Naive B cell (primary cell): ENCODE data around the gene L3MBTL4. TPM values are rescaled to one million over a fixed set of nuclear protein-coding genes. Genes with fewer than 3 reads are reported as not detected.

Experiments used
- ATAC-seq, 2 donors: fragments of 150-1000 bp; cut with Tn5 transposase; 2 replicates each; pipeline ENCODE4 v1.10.0; 2021; ENCODE audit warnings: low read depth in 2 of 2, mild to moderate bottlenecking in 2 of 2, moderate library complexity in 2 of 2
- DNase-seq: peaks from one replicate; pipeline ENCODE4 v3.0.0; 2022
- H3K27ac Mint-ChIP-seq, 6 donors: one replicate each; pipeline ENCODE4 v1.8.0; 2020 to 2022; ENCODE audit warnings: mild to moderate bottlenecking in 6 of 6, mixed read lengths in 6 of 6, moderate library complexity in 5 of 6, inconsistent platforms in 2 of 6
- H3K27me3 Mint-ChIP-seq, 3 donors: one replicate each; pipeline ENCODE4 v1.8.0; 2021 to 2022; ENCODE audit warnings: mixed read lengths in 3 of 3, mild to moderate bottlenecking in 1 of 3
- H3K36me3 Mint-ChIP-seq, 2 donors: one replicate each; pipeline ENCODE4 v1.8.0; 2020 to 2022; ENCODE audit warnings: mixed read lengths in 2 of 2, inconsistent platforms in 1 of 2, mild to moderate bottlenecking in 1 of 2
- H3K4me1 Mint-ChIP-seq, 3 donors: one replicate each; pipeline ENCODE4 v1.8.0; 2020 to 2022; ENCODE audit warnings: mixed read lengths in 3 of 3, inconsistent platforms in 1 of 3, mild to moderate bottlenecking in 1 of 3, moderate library complexity in 1 of 3
- H3K4me3 Mint-ChIP-seq, 8 donors: one replicate each; pipeline ENCODE4 v1.8.0; 2020 to 2022; ENCODE audit warnings: mild to moderate bottlenecking in 8 of 8, mixed read lengths in 8 of 8, moderate library complexity in 8 of 8, inconsistent platforms in 2 of 8
- H3K9me3 Mint-ChIP-seq, 7 donors: one replicate each; pipeline ENCODE4 v1.8.0; 2020 to 2022; ENCODE audit warnings: mixed read lengths in 7 of 7, mild to moderate bottlenecking in 5 of 7, inconsistent platforms in 2 of 7, moderate library complexity in 1 of 7
- polyA plus RNA-seq, 6 donors: library from polyadenylated mRNA; unstranded; fragments of 300-500 nt; fragmentation: Illumina TruSeq; gene quantifications; one replicate each; pipeline ENCODE4 v1.2.3, GENCODE V29; 2021; ENCODE audit warnings: low read depth in 6 of 6

The L3MBTL4 gene
- polyA plus RNA-seq, 6 donors from 2014 or later: 2.7 to 12.5 (median 6.2) TPM

- DNase-seq (no peak), ATAC-seq (no peak)
- peaks cover 13 to 64% (median 26%) of the 10 kb centered on the region in 7 donors for H3K9me3 Mint-ChIP-seq
- no peak overlapping the region for H3K4me3 Mint-ChIP-seq
- H3K36me3 Mint-ChIP-seq: peaks cover 16 to 17% of the 10 kb centered on the region in 2 donors
- H3K27me3 Mint-ChIP-seq: no peaks in the 10 kb centered on the region
- H3K4me1 Mint-ChIP-seq: peaks cover 0 to 18% (median 3%) of the 10 kb centered on the region in 3 donors
- no peak overlapping the region for H3K27ac Mint-ChIP-seq
Measured at GRCh38 chr18:6333981-6334380, 80.7 kb downstream of the L3MBTL4 start.

DNA sequence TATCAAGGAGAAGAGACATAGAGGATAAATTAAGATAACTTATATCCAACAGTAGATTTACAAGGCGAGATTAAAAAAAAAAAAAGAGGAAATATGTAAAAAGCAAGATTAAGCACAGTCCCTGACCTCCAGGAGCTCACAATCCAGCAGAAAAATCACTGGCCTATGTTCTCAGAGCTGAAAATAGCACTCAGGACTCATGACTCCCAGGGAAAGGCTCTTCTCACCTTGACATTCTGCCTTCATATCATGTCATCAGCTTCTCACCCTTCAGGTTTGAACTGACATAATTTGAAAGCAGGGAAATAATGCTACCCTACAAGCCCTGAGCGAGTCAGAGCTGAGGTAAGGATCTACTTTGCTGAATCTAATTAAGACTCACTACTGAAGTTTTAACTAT lies 82.8 kb downstream of the L3MBTL4 start:
- no peaks in the 10 kb centered on the region for H3K27me3 Mint-ChIP-seq
- peaks cover 14 to 18% of the 10 kb centered on the region in 2 donors for H3K36me3 Mint-ChIP-seq
- peaks cover under 1 to 18% (median 3%) of the 10 kb centered on the region in 3 donors for H3K4me1 Mint-ChIP-seq
- H3K4me3 Mint-ChIP-seq: no peak overlapping the region
- DNase-seq: no peak
- no peak for ATAC-seq
- H3K9me3 Mint-ChIP-seq: peaks cover 11 to 53% (median 15%) of the 10 kb centered on the region in 7 donors
- H3K27ac Mint-ChIP-seq: no peak overlapping the region

- H3K36me3 Mint-ChIP-seq: peaks cover 25 to 26% of the 10 kb centered on the region in 2 donors
- H3K4me3 Mint-ChIP-seq: no peak overlapping the region
- DNase-seq: no peak
- peaks cover 11 to 53% (median 19%) of the 10 kb centered on the region in 7 donors for H3K9me3 Mint-ChIP-seq
- no peaks in the 10 kb centered on the region for H3K27me3 Mint-ChIP-seq
- peaks cover 3 to 12% (median 4%) of the 10 kb centered on the region in 3 donors for H3K4me1 Mint-ChIP-seq
- ATAC-seq: no peak
- H3K27ac Mint-ChIP-seq: no peak overlapping the region
Measured at GRCh38 chr18:6330786-6331185, 83.9 kb downstream of the L3MBTL4 start.

DNA sequence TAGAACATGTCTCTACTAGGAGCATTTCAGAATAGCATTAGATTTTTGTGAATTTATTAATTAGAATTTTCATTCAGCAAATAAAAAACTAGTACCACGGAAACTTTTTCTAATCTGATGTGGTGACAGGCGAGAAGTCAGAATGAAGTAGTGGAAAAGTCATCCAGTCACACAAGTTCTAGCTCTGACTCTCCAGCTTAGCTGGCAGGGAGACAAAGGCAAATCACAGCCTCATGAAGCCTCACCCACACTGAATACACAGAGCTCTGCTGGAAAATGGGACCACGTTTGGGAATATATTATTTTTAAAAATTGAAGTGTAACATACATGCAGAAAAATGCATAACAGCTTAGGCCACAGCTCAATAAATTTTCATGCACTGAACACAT lies 86.1 kb downstream of the L3MBTL4 start:
- DNase-seq (no peak), ATAC-seq (no peak)
- Mint-ChIP-seq H3K36me3 (peaks cover 29 to 33% of the 10 kb centered on the region in 2 donors), H3K4me1 (peaks cover 3 to 9% (median 4%) of the 10 kb centered on the region in 3 donors), H3K9me3 (peaks cover 13 to 62% (median 29%) of the 10 kb centered on the region in 7 donors), H3K4me3 (no peak overlapping the region), H3K27ac (peak overlapping the region in 1 of 6 donors; percentile 42), H3K27me3 (no peaks in the 10 kb centered on the region)

- DNase-seq (no peak), ATAC-seq (no peak)
- H3K27ac Mint-ChIP-seq: no peak overlapping the region
- H3K36me3 Mint-ChIP-seq: peaks cover 34 to 37% of the 10 kb centered on the region in 2 donors
- H3K9me3 Mint-ChIP-seq: peaks cover 15 to 65% (median 35%) of the 10 kb centered on the region in 7 donors
- H3K4me3 Mint-ChIP-seq: no peak overlapping the region
- H3K27me3 Mint-ChIP-seq: no peaks in the 10 kb centered on the region
- peaks cover 3 to 9% (median 4%) of the 10 kb centered on the region in 3 donors for H3K4me1 Mint-ChIP-seq
Measured at GRCh38 chr18:6327895-6328620, 86.7 kb downstream of the L3MBTL4 start.

- Mint-ChIP-seq H3K36me3 (peaks cover 40% of the 10 kb centered on the region in 2 donors), H3K27me3 (no peaks in the 10 kb centered on the region)
- no peak for ATAC-seq
Measured at GRCh38 chr18:6327485-6327884, 87.2 kb downstream of the L3MBTL4 start.

DNA sequence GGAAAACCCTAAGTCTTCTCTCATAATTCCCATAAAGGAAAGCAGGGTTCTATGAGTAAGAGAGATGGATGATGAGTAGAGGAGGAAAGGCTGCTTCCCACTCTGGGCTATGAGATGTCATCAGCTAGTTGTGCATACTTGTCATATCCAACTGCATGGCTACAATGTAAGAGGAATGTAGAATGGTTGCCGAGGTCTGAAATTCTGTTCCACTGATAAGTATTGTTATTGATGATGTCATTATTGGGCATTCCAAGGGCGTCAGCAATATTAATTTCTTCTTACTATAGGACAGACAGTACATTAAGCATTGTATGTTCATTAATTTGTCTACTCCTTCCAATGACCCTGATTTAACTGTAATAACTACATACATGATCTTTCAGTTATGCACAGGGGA lies 88.1 kb downstream of the L3MBTL4 start:
- ATAC-seq (no peak), DNase-seq (no peak)
- H3K27me3 Mint-ChIP-seq: no peaks in the 10 kb centered on the region
- H3K4me3 Mint-ChIP-seq: no peak overlapping the region
- no peak overlapping the region for H3K27ac Mint-ChIP-seq
- H3K4me1 Mint-ChIP-seq: peaks cover 3 to 11% (median 8%) of the 10 kb centered on the region in 3 donors
- peaks cover 38 to 44% of the 10 kb centered on the region in 2 donors for H3K36me3 Mint-ChIP-seq
- H3K9me3 Mint-ChIP-seq: peaks cover 18 to 76% (median 47%) of the 10 kb centered on the region in 7 donors

More at GRCh38 chr18:6327485-6327884, 87.2 kb downstream of the L3MBTL4 start:
- Mint-ChIP-seq H3K27ac (no peak overlapping the region), H3K4me3 (no peak overlapping the region), H3K9me3 (peaks cover 17 to 71% (median 40%) of the 10 kb centered on the region in 7 donors), H3K4me1 (peaks cover 3 to 9% (median 4%) of the 10 kb centered on the region in 3 donors)
- no peak for DNase-seq

GRCh38 chr18:6323319-6323889 lies 91.3 kb downstream of the L3MBTL4 start:
- Mint-ChIP-seq H3K9me3 (peaks cover 24 to 92% (median 67%) of the 10 kb centered on the region in 7 donors), H3K27ac (no peak overlapping the region), H3K36me3 (peaks cover 50 to 52% of the 10 kb centered on the region in 2 donors), H3K4me3 (peak overlapping the region in 1 of 8 donors; percentile 12), H3K4me1 (peaks cover 2 to 8% (median 6%) of the 10 kb centered on the region in 3 donors), H3K27me3 (no peaks in the 10 kb centered on the region)
- ATAC-seq (no peak), DNase-seq (no peak)

DNA sequence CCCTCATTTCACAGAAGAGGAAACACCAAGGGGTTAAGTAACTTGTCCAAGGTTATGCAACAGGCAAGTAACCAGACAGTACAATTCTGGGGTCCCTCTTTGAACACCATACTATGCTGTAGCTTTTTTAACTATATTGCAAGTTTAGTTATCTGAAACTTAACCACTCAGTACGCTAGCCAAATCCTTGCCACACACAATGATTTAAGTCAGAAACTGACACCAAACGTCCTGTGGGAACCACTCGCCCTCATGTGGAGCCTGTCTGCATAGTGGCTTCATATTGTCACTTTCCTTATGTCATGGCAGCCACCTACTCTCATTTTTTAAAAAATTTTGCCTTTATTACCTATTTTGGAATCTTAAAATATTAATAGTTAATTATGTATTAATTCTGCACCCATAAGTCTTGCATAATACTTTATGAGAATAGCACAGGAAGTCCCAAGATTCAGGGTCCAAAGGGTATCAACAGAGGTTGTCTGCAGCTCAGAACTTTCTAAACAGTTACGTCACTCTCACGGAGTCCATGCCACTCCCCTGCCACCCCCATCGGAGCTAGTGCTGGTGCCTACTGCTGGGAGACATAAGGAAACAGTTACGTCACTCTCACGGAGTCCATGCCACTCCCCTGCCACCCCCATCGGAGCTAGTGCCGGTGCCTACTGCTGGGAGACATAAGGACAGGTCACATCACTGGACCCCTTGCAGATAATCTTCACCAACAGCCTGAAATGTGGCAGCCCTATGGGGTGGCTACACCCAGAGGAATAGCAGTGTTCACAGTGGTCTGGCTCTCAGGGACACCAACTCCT lies 99.0 kb downstream of the L3MBTL4 start:
- DNase-seq (no peak), ATAC-seq (no peak)
- H3K27me3 Mint-ChIP-seq: no peaks in the 10 kb centered on the region
- peaks cover 4 to 40% (median 21%) of the 10 kb centered on the region in 7 donors for H3K9me3 Mint-ChIP-seq
- no peaks in the 10 kb centered on the region for H3K4me1 Mint-ChIP-seq
- no peak overlapping the region for H3K4me3 Mint-ChIP-seq
- peaks cover 25 to 30% of the 10 kb centered on the region in 2 donors for H3K36me3 Mint-ChIP-seq
- no peak overlapping the region for H3K27ac Mint-ChIP-seq

- H3K4me1 Mint-ChIP-seq: no peaks in the 10 kb centered on the region
- no peak overlapping the region for H3K4me3 Mint-ChIP-seq
- peaks cover 4 to 30% (median 8%) of the 10 kb centered on the region in 7 donors for H3K9me3 Mint-ChIP-seq
- no peaks in the 10 kb centered on the region for H3K27me3 Mint-ChIP-seq
- no peak for DNase-seq
- H3K27ac Mint-ChIP-seq: no peak overlapping the region
- H3K36me3 Mint-ChIP-seq: peaks cover 35 to 42% of the 10 kb centered on the region in 2 donors
- no peak for ATAC-seq
Measured at GRCh38 chr18:6313415-6313814, 101.3 kb downstream of the L3MBTL4 start.

- ATAC-seq (no peak), DNase-seq (no peak)
- Mint-ChIP-seq H3K4me1 (no peaks in the 10 kb centered on the region), H3K27ac (peak overlapping the region in 1 of 6 donors; percentile 9), H3K36me3 (peaks cover 42 to 45% of the 10 kb centered on the region in 2 donors), H3K27me3 (no peaks in the 10 kb centered on the region), H3K9me3 (peaks cover 0 to 20% (median 4%) of the 10 kb centered on the region in 7 donors), H3K4me3 (no peak overlapping the region)
Measured at GRCh38 chr18:6311456-6312215, 103.1 kb downstream of the L3MBTL4 start.

GRCh38 chr18:6310714-6311113 lies 104.0 kb downstream of the L3MBTL4 start:
- H3K9me3 Mint-ChIP-seq: peaks cover 0 to 20% (median 4%) of the 10 kb centered on the region in 7 donors

GRCh38 chr18:6297875-6298274 lies 116.8 kb downstream of the L3MBTL4 start:
- H3K4me1 Mint-ChIP-seq: peaks cover 8 to 13% (median 10%) of the 10 kb centered on the region in 3 donors

More at GRCh38 chr18:6310714-6311113, 104.0 kb downstream of the L3MBTL4 start:
- ATAC-seq (no peak), DNase-seq (no peak)
- no peaks in the 10 kb centered on the region for H3K27me3 Mint-ChIP-seq
- H3K4me1 Mint-ChIP-seq: no peaks in the 10 kb centered on the region
- no peak overlapping the region for H3K4me3 Mint-ChIP-seq
- H3K36me3 Mint-ChIP-seq: peaks cover 48 to 49% of the 10 kb centered on the region in 2 donors
- H3K27ac Mint-ChIP-seq: no peak overlapping the region

More at GRCh38 chr18:6297875-6298274, 116.8 kb downstream of the L3MBTL4 start:
- Mint-ChIP-seq H3K4me3 (no peak overlapping the region), H3K9me3 (no peaks in the 10 kb centered on the region), H3K36me3 (peaks cover 0 to 4% of the 10 kb centered on the region in 2 donors), H3K27me3 (no peaks in the 10 kb centered on the region), H3K27ac (no peak overlapping the region)
- ATAC-seq: no peak
- DNase-seq: no peak
